AG08395 (cell line): Measurements from ENCODE around the gene GINS1.

ENCODE experiments used
- DNase-seq: peaks from one replicate; pipeline ENCODE4 v3.0.0; 2012; ENCODE audit warnings: mixed read lengths, low spot score

The GINS1 gene

GRCh38 chr20:25477014-25477882 is 69.8 kb downstream of the GINS1 start:
- no peak for DNase-seq

GRCh38 chr20:25478889-25479568 is 71.6 kb downstream of the GINS1 start:
- DNase-seq = no peak

GRCh38 chr20:25479638-25480037 is 72.2 kb downstream of the GINS1 start:
- no peak for DNase-seq

- DNase-seq = no peak
Measured at GRCh38 chr20:25480156-25480555, 72.7 kb downstream of the GINS1 start.

GRCh38 chr20:25480797-25481196 is 73.3 kb downstream of the GINS1 start:
- DNase-seq = no peak

GRCh38 chr20:25481235-25481917 is 73.9 kb downstream of the GINS1 start:
- DNase-seq = no peak

DNA sequence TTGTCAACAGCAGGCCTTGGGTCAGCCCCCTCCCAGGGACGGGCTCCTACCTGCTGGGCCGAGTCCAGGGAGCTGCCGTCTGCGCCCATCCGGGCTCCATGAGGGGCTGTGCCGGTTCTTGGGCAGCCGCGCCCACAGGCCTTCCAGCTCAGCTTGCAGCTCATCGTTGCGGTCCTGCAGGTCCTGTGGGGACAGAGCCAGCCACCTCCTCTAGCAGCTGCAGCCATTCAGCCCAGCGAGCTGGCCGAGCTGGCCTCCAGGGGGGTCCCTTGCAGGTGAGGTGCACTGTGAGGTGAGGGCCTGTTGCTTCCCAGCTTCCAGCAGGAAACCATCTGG is 74.4 kb downstream of the GINS1 start:
- DNase-seq = no peak

- no peak for DNase-seq
Measured at GRCh38 chr20:25483431-25484132, 76.1 kb downstream of the GINS1 start.

DNA sequence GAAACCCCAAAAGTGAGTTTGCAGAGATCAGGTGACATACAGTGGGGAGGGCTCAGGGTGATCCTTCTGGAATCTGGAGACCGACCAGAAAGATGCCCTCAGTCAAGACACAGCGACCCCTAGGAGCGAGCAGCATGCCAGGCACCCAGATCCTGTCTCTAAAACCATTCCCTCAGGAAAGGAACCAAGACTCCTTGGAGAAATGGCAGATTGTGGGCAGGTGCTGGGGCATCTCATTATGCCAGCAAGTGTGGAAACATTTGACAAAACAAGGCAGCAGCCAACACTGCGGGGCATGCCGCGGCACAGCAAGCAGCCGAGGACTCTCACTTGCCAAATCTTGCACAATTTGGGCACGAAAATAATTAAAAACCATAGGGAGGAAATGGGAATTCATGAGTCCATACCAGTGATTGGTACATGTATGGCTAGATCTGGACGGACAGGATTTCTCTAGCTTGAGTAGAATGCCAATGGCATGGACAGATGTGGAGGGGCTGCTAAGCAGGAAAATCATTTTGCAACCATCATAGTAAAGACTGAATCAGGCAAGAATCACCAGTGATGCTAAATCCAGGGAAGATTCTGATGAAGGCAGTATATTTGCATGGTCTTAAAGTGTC is 76.9 kb downstream of the GINS1 start:
- no peak for DNase-seq

DNA sequence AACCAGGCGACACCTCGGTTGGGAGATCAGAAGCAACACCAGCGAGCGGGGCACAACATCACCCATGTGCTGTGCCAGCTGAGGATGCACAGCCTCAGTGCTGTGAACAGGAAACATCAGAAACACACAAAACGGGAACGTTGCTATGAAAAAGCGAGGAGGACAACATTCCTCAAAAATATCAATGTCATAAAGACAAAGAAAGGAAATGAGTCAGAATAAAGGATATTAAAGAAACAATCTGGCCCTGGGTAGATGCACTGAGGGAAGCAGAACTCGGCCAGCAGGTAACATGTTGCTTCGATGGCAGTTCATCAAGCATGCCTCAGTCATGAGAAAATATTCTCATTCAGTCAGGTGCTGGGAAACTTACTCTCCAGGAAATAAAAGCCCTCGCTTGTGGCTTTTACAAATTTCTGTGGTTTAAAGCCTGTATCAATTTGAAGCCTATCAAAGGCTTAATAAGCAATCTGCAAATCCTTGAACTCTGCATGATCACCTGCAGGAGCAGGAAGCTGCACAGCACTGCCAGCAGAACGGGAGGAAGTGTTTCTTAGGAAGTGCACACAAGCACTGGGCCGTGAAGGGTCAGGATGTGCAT is 77.5 kb downstream of the GINS1 start:
- DNase-seq = no peak

DNA sequence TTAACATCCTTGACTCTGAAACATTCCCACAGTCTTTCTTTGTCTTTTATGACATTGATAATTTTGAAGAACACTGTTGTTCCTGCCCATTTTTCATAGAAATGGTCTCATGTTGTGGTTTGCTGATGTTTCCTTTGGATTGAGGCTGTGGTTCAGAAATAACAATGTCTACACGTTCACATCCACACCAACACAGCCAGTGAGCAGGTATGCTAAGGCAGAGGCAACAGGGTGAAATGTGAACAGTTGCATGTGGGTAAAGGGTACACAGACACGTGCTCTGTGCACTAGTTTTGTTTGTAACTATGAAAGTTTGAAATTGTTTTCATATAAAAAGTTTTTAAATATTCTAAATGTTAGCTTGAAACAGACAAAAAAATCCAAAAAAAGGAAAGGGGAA is 78.4 kb downstream of the GINS1 start:
- DNase-seq = no peak

GRCh38 chr20:25486377-25486776 is 78.9 kb downstream of the GINS1 start:
- DNase-seq = peak; percentile 31

- DNase-seq = no peak
Measured at GRCh38 chr20:25487306-25487705, 79.8 kb downstream of the GINS1 start.

DNA sequence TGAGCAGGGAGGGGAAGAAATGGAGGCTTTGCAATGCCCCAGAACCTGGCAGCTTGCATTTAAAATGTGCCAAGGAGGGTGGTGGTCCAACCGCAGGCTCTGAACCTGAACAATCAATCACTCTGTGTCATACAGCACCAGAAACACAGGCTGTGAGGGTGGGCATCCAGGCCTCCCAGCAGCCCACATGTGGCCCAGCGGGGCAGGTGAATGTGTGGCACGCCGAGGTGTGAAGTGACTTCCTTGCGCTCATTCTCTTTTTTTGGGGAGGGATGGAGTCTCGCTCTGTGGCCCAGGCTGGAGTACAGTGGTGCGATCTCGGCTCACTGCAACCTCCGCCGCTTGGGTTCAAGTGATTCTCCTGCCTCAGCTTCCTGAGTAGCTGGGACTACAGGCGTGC is 80.5 kb downstream of the GINS1 start:
- no peak for DNase-seq

- no peak for DNase-seq
Measured at GRCh38 chr20:25489221-25489871, 81.9 kb downstream of the GINS1 start.

GRCh38 chr20:25490656-25491445 is 83.4 kb downstream of the GINS1 start:
- no peak for DNase-seq

DNA sequence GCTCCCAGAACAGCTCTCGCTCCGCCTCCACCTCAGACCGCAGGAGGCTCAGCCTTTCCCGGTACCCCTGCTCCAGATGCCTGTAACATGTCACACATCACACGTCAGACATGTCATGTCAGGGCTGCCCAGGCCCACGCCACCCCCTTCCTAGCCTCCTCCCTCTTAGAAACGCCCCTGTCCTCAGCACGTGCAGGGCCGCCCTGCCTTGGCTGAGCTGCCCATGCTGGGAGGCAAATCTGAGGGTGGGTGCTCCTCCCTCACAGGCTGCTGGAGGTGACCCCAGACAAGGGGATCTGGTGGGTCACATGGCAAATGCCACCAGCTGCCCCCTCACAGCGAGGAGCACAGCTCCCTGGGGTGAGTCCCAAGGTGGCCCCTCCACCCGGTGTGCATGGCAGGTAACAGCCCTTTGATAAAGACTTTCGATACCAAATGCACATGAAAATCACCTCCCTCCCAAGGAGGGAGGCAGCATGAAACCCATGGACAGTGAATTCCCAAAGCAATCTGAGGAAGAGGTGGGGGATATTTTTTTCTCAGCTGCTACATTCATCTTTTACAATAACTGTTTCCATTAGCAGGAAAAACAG is 84.1 kb downstream of the GINS1 start:
- no peak for DNase-seq

DNA sequence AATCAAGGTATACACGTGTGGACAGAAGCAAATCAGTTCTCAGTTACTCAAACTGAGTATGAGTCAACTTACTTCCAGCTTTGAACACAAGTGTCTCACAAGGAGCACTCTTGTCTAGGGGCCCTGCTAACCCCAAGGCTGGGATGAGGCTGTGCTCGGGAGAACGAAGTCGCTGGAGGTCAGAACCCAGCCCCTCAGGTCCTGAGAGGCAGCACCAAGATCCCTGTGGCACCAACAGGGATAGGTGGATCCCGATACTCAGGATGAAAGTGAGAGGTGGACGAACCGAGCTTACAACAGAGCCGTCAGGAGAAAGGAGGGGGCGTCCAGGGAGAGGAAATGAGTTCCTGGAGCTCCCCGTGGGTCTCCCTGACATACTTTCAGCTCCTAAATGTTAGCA is 85.7 kb downstream of the GINS1 start:
- no peak for DNase-seq

GRCh38 chr20:25493748-25494505 is 86.5 kb downstream of the GINS1 start:
- DNase-seq = no peak
